GM21526 (cell line): ENCODE measurements around the gene PXN.
"Not testable (repeated sequence)": the region's sequence is repeated elsewhere in the genome, so short reads cannot be mapped to it uniquely, and the experiment has no call there.

ENCODE experiments used
- ATAC-seq: cut with Tn5 transposase; IDR thresholded peaks from one replicate; pipeline ENCODE4 v1.9.1; 2021; ENCODE audit warnings: moderate library complexity; ENCODE audit not compliant: unreplicated experiment, low FRiP score

The PXN gene

DNA sequence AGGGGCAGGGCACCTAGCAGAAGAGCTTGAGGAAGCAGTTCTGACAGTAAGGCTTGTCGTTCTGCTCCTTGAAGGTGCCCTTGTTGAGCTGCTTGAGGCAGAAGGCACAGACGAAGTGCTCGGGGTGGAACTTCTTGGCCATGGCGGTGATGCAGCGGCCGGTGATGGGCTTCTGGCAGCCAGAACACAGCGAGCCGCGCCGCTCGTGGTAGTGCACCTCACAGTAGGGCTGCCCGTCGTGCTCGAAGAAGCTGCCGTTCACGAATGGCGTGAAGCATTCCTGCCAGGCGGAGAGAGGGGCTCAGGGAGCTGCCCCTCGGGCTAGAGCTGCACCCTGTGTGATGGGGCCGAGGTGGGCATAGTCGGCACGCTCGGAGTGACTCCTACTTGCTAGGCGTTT is 53.2 kb downstream of the PXN start:
- ATAC-seq, result no peak

DNA sequence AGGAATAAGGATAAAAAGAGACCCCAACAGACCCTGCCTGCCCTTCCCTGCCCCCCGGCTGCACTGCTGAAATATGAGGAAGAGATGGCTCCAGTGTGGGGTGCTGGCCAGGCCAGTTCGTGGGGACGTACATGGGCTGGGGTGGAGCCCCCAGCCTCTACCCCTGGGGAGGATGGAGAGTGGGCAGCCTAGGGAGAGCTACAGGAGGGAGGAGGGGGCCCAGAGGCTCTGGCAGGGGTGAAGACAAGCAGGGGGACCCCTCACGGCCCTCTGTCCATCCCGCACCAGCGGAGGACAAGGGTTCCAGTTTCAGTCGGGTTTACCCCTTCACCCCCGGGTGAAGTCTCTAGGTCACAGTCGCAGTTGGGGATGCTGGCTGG is 53.6 kb downstream of the PXN start:
- ATAC-seq, result no peak

DNA sequence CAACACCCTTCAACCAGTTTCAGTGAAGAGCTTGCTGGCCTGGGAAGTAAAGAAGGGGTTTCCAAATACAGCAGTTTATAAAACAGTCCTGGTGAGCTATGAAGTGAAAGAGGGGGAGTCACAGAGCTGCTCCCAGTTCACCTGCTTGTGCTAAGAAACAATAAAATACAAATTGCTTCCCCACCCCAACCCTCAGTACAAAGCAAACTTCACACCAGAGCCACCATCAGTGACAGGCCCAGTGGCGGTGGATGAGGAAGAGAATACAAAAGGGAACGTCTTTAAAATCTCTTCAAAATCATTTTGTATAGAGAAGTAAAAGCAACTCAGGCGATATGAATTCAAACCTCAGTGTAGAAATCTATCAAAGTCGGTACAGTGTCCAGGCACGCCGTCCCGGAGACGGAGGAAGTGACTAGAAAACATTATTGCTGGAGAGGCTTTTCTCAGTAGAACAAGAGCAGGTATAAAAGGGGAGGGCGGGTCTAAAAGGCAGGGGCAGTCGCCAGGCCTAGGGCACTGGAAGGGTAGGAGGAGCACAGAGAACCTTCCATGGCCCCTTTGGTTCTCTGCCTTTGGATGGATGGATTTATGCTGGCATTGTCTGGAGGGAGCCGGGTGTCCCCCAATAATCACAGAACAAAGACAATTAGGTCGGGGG is 54.2 kb downstream of the PXN start:
- no peak for ATAC-seq

DNA sequence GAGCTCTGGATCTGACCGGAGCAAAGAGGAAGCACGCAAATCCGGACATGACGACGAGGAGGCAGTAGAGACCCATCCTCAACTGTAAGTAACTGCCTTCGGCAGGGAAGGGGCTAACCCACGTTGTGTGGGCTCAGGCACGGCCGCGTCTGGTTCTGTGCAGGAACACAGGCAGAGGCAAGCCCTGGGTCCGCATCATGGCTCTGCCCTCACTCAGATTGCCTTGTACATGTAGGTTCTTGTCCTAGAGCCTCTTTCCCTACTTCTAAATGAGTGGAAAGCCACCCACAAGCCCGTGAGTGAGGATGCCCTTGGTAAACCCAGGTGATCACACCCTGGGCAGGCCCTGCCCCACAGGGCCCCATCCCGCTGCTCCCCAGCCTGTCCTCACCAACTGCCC is 55.7 kb downstream of the PXN start:
- no peak for ATAC-seq

DNA sequence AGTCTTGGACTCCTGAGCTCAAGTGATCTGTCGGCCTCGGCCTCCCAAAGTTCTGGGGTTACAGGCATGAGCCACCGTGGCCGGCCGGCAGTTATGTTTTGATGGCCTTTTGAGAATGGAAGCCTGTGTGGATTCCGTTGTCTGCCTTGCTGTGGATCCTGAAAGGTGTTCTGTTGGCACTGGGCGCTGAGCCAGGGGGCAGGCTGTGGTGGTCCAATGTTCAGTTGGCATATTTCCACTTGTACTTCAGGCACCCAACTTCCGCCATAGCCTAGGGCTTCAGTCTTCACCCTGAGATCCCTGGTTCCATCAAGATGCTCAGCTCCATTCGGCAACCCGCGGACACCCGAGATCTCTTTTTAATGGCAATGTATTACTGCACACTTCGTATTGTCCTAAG is 58.3 kb downstream of the PXN start:
- ATAC-seq, result no peak

DNA sequence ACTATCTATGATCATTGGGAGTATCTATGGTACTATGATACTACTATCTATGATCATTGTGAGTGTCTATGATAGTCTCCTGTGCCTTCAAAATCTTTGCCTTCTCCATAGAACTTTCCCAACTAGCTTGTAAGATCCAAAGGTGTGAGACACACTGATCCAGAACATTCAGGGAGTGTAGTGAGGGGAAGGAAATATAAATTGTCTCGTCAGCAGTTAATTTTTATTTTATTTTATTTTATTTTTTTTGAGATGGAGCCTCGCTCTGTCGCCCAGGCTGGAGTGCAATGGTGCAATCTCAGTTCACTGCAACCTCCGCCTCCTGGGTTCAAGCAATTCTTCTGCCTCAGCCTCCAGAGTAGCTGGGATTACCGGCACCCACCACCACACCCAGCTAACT is 58.7 kb downstream of the PXN start:
- ATAC-seq, result not testable (repeated sequence)

DNA sequence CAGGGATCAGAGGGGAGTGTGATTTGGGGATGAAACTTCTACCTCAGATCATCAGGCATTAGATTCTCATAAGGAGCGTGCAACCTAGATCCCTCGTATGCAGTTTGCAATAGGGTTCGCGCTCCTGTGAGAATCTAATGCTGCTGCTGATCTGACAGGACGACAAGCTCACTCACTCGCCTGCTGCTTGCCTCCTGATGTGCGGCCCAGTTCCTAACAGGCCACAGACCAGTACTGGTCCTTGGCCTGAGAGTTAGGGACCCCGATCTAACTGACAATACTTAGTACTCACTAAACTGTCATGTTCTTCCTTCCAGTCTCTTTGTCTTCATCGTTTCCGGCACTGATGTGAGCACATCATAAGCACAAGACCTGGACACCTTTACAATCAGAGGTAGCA is 59.3 kb downstream of the PXN start:
- ATAC-seq, result no peak

DNA sequence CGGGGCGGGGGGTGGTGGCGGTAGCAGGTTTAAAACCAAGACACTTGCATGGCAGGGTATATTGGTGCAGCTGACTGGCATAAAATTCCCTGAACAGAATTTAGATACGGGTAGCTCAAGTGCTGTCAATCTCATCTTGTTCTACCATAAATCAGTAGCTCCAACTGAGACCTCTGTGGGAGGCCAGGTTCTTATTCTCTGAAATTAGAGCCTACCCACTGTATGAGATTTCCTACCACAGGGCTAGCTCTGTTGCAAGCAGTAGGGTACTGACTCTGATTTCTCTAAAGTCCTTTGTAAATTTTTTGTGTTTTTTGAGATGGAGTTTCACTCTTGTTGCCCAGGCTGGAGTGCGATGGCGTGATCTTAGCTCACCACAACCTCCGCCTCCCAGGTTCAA is 61.4 kb downstream of the PXN start:
- no peak for ATAC-seq

DNA sequence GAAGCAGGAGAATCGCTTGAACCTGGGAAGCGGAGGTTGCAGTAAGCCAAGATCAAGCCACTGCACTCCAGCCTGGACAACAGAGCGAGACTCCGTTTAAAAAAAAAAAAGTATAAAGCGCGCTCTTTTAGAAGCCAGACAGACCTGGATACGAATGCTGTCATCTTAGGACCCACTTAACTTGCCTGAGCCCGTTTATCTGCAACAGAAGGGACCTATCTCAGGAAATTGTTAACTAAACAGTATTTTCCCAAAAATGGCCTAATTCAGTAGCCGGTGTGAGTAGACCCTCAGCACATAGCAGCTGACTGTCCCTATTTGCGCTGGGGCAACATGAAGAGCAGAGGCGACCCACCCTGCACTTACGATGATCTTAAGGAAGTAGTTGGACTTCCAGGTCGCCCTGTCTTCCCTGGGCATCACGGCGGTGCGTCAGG is 65.1 kb downstream of the PXN start:
- ATAC-seq, result no peak

DNA sequence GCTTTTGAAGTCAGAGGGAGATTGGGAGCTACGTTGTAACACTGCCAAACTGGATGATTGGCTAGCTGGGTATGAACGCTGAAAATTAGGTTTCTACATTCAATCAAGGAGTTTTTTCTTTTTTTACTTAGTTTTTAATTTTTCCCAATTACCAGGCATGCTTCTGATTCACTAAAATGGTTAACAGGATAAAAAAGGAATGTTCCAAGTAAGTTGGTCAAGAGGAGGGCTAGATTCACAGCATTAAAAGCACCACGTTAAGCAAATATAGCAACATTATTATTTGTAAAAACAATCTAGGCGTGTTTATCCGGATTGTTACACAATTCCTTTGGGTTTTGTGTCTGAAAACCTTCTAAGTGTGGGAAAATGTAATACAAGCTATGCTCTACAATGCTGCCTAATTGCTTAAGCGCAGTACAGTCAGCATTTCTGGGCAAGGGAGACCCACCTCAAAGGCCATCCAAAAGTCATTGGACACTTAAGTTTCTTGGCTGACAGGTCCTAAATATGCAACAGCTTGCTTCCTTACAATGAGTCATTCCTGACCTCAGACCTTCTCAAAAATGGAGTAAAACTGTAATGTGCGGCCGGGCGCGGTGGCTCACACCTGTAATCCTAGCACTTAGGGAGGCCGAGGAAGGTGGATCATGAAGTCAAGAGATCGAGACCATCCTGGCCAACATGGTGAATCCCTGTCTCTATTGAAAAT is 65.8 kb downstream of the PXN start:
- no peak for ATAC-seq

DNA sequence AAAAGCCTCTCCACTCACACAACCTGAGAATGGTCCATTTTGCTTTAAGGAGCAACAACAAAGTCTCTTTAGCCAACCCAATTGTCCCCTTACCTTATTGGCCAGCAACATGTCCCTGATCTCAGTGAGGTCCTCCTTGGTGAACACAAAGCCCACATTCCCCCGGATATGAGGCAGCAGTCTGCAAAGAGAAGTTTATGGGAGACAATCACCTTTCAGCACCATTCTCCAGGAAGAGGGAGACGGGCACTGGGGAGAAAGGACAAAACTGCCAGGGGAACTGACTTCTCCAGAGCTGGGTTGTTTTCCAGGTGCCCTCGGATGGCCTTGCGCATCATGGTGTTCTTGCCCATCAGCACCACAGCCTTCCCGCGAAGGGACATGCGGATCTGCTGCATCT is 66.5 kb downstream of the PXN start:
- no peak for ATAC-seq

DNA sequence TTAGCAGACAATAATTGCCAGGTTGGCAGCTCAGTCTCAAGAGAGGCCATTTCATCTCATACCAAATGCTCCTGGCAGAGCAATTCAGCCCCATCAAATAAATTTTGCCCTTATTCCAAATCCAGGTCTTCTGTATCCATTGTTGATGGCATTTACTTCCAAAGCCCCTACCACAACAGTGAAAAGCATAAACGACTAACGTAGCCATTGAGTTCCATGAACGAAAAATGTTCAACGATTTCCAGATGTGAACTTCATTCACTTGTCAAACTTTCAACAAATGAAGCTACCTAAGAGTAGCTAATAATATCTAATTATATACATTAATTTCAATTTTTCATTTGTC is 68.0 kb downstream of the PXN start:
- ATAC-seq, result no peak

DNA sequence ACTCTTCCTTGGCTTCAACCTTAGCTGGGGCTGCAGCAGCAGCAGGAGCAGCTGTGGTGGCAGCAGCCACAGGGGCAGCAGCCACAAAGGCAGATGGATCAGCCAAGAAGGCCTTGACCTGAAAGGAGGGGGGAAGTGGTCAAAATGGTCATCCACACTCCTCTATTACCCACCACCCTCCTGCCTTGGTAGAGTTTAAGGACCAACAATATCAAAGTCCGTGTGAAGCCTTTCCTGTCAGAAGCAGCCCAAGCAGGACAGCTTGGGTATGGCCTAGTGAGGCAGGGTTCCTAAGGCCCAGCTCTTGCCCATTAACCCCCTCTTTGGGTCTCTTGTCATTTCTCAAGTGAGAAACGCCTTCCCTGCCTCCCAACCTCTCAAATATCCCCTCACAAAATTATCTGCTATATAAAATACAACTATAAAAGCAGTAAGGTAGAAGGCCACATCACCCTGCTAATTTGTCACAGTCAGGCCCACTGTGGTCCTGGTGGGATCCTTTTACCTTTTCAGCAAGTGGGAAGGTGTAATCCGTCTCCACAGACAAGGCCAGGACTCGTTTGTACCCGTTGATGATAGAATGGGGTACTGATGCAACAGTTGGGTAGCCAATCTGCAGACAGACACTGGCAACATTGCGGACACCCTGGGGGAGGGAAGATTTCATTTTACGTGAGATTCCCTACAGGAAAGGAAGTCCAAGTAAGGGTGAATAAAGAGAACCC is 68.6 kb downstream of the PXN start:
- not testable (repeated sequence) for ATAC-seq

DNA sequence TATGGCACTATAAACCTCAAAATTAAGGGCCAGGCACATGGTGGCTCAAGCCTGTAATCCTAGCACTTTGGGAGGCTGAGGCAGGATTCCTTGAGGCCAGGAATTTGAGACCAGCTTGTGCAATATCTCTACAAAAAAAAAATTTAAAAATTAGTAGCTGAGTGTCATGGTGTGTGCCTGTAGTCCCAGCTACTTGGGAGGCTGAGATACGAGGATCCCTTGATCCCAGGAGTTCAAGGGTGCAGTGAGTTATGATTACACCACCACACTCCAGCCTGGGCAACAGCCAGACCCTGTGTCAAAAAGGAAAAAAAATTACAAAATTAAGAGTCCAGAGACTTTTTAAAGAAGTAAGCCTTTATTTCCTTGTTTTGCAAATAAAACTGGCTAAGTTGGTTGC is 69.2 kb downstream of the PXN start:
- ATAC-seq, result no peak

DNA sequence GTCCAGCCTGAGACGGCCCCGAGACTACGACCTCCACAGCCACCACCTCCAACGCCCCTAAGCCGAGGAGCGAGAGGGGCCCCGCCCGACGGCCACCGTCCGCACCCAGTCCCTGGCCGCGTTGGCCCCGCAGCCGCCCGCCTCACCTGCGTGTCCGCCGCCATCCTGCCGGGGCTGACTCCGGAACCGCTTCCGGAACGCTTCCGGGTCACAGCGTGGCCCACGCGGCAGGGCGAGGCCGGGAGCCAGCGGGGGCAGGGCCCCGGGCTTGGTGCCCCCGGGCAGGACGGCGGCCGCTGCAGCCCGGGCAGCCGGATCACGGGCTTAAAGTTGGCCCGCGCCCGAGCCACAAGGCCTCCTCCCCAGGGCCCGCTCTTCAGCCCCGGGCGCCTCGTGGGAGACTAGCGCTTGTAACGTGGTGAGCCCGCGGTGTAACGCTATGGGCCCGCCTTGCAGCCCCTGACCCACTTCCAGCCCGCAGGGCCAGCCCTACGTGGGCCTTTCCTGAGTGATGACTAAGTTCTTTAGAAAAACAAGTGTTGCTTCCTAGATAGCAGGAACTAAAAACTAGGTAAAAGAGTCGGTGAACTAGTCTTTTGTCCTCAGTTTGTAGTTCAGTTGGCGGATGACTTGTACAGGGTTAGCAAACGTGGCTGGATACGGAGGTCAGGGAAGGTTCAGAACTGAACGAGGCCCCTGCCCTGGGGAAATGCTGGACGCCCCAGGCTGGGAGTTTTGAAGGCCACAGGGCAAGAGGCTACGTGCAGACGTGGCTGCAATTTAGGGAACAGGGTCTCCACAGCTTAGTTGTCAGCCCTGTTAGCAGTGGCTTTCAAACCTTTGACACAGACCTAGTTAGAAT is 70.8 kb downstream of the PXN start, which contains the start of gene GCN1:
GCN1 (minus strand) TSS at position 182 of the 862 bp plus-strand sequence; CDS start at position 164, 18 bp downstream.
- peak; percentile 57 for ATAC-seq

DNA sequence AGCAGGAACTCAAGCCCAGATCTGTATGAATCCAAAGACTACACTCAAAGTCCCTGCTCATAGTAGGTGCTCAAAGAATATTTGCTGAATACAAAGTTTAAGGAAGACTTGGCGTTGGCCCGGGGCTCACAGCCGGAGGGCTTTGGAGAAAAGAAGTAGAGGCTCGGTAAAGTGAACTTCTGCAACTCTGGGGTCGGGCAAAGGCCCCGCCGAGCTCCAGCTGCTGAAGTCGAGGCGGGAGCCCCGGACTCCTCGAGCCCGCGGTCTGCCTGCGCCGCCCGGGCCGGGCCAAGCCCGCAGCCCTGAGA is 71.3 kb downstream of the PXN start:
- ATAC-seq, result no peak

DNA sequence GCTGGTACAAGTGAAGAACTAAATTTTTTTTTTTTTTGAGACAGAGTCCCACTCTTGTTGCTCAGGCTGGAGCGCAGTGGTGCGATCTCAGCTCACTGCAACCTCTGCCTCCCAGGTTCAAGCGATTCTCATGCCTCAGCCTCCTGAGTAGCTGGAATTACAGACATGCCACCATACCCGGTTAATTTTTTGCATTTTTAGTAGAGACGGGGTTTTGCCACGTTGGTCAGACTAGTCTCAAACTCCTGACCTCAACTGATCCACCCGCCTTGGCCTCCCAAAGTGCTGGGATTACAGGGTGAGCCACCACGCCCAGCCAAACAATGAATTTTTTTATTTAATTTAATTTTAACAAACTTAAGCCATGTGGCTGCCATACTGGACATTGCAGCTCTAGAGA is 72.2 kb downstream of the PXN start:
- not testable (repeated sequence) for ATAC-seq

DNA sequence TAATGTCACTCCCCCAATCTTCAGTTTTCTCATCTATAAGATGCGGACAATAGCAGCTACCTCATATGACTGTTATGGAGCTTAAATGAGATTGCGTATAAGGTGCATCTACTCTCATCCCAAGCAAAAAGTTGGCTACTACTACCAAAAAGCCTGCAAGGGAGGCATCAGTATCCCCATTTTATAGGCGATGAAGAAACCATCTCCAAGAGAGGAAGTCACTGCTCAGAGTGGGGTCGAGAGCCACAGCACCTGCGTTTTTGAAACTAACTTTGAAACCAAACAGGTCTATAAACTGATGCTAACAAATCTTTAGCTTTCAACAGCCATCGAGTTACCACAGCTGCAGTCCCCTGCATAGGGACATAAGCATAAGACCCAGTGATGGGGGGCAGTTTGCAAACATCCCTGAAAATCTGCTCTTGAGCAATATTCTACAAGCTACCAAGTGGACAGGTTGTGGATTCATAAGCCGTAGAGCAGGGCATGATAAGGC is 74.5 kb downstream of the PXN start:
- no peak for ATAC-seq

DNA sequence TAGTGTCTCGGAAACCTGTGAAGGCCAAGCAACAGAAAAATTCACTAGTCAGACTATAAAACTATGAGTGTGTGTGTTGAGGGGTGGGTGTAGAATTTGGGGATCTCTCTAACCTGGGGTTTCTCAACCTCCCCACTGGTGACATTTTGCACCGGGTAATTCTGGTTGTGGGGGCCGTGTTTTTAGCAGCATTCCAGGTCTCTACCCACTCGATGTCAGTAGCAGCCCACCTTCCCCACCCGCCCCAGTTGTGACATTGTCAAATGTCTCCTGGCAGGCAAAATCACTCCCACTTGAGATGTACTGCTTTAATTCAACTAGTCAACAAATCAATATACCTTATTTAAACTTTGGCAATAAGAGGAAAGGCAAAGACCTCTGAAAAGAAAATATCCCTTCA is 75.1 kb downstream of the PXN start:
- ATAC-seq, result no peak

DNA sequence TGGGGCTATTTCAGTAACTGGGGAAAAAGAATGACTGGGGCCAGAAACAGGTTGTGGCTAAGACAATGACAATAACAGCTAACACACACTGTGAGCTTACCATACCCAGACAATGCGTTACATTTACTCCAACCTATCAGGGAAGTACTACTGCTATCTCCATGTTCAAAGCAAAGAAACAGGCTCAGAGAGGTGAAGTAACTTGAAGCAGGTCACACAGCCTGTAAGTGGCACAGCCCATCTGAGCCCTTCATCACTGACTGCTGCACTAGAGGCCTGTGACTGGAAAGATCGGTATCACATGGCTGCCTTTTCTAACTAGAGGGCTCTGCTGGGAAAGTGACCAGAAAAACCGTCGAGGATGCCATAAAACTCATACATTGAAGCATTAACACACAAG is 78.9 kb downstream of the PXN start:
- ATAC-seq, result no peak

DNA sequence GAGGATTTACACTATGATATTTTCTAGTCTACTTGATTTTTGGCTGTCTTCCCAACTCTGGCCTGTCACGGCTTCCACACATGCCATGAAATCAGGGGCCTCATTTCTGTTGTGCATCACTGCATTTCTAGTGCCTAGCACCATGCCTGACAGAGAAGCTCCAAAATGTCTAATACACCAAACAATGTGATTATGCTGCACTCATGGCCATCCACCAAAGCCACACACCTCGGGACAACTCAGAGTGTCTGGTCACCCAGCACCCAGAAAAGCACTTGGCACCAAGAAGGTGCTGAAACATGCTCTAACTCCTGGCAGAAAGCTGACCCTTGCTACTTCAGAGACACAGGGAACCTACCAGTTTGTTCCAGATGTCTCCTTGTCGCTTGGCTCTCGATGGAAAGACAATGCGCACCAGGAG is 82.3 kb downstream of the PXN start:
- no peak for ATAC-seq
